GM12878 (cell line): ENCODE results near the gene DCAF12L2. TPM values are rescaled to one million over a fixed set of nuclear protein-coding genes. Genes with fewer than 3 reads are reported as not detected.

ENCODE experiments used
- ATAC-seq: fragments of 200-7000 bp; cut with Tn5 transposase; 3 replicates; pipeline ENCODE4 v1.9.1; 2020; ENCODE audit warnings: mild to moderate bottlenecking, moderate library complexity
- BruUV-seq: library from RNA; stranded (reverse); fragments of 400-500 nt; replicated peaks from 2 replicates; lab custom pipeline; 2021; lab: Mats Ljungman, UMichigan
- CTCF ChIA-PET: fragments of 300-600 bp; sonication (Branson Sonifier 250); formaldehyde crosslinking; extraction: SDS; loops from one replicate; lab custom pipeline; 2021; ENCODE audit warnings: inconsistent platforms; lab: Yijun Ruan, JAX
- POLR2A ChIA-PET: fragments of 350-600 bp; formaldehyde crosslinking; extraction: SDS; loops from one replicate; lab custom pipeline; 2021; ENCODE audit warnings: inconsistent platforms; lab: Charles Lee
- RAD21 ChIA-PET: fragments of 300-600 bp; sonication (Branson Sonifier 250); formaldehyde crosslinking; loops from one replicate; lab custom pipeline; 2023; ENCODE audit warnings: antibody characterized with exemption; ENCODE audit not compliant: unreplicated experiment; lab: Charles Lee
- SMC1A ChIA-PET: fragments of 300-600 bp; sonication (Branson Sonifier 250); formaldehyde crosslinking; loops from one replicate; lab custom pipeline; 2023; ENCODE audit not compliant: unreplicated experiment, uncharacterized antibody; lab: Charles Lee
- DNase-seq: peaks from one replicate; pipeline ENCODE4 v3.0.0-alpha.2; 2011; ENCODE audit warnings: low read depth, low spot score
- FAIRE-seq: peaks from 3 replicates; lab custom pipeline; 2011; peaks lifted over from hg19 to GRCh38; lab: Jason Lieb, UNC
- H2AFZ ChIP-seq: 2 replicates; pipeline ENCODE4 v1.6.0; 2011; ENCODE audit warnings: low read depth, low read length, control low read depth; ENCODE audit not compliant: control insufficient read depth
- H3K27ac ChIP-seq: 2 replicates; pipeline ENCODE4 v1.5.1; 2011; ENCODE audit warnings: control low read depth; ENCODE audit not compliant: control insufficient read depth, insufficient read depth
- H3K27me3 ChIP-seq, 2 experiments: replicated peaks in 1 of 2; 2 replicates each; pipeline versions ENCODE4 v1.6.0 to v1.6.1; 2011; ENCODE audit warnings: low read length in 1 of 2; ENCODE audit not compliant: control insufficient read depth in 2 of 2, insufficient read depth in 2 of 2
- H3K36me3 ChIP-seq, 2 experiments: 2 replicates each; pipeline ENCODE4 v1.5.1; 2011; ENCODE audit warnings: low read length in 1 of 2; ENCODE audit not compliant: control insufficient read depth in 2 of 2, insufficient read depth in 2 of 2
- H3K4me1 ChIP-seq: 2 replicates; pipeline ENCODE4 v1.6.1; 2011; ENCODE audit warnings: mild to moderate bottlenecking, low read length, moderate library complexity, mixed read lengths; ENCODE audit not compliant: control insufficient read depth, insufficient read depth
- H3K4me2 ChIP-seq: 2 replicates; pipeline ENCODE4 v1.6.0; 2011; ENCODE audit warnings: control low read depth; ENCODE audit not compliant: control insufficient read depth, insufficient read depth
- H3K4me3 ChIP-seq: fragments of 200-600 bp; sonication (generic); 2 replicates; pipeline ENCODE4 v1.5.1; 2016
- H3K79me2 ChIP-seq: 2 replicates; pipeline ENCODE4 v1.6.0; 2011; ENCODE audit warnings: low read length; ENCODE audit not compliant: control insufficient read depth, insufficient read depth
- H3K9ac ChIP-seq: 2 replicates; pipeline ENCODE4 v1.8.0; 2011; ENCODE audit warnings: low read length, control low read depth, mixed read lengths; ENCODE audit not compliant: control insufficient read depth, insufficient read depth
- H3K9me3 ChIP-seq: replicated peaks from 3 replicates; pipeline ENCODE4 v1.5.1; 2011; ENCODE audit warnings: mild to moderate bottlenecking, low read length; ENCODE audit not compliant: control insufficient read depth, insufficient read depth
- H4K20me1 ChIP-seq: 2 replicates; pipeline ENCODE4 v1.6.0; 2011; ENCODE audit not compliant: control insufficient read depth, insufficient read depth
- ASH2L ChIP-seq: fragments of 300-600, 200-600 bp; sonication (generic); IDR thresholded peaks from 2 replicates; pipeline ENCODE4 v1.6.1; 2017; ENCODE audit warnings: low read depth, mild to moderate bottlenecking, borderline replicate concordance
- BHLHE40 ChIP-seq, 2 experiments: fragments of 450-650 bp in 1 of 2; IDR thresholded peaks; 2 replicates each; pipeline ENCODE4 v1.6.1; 2011 to 2017; ENCODE audit warnings: low read depth in 2 of 2, borderline replicate concordance in 1 of 2, improper control_type of control experiment in 1 of 2, low read length in 1 of 2, mild to moderate bottlenecking in 1 of 2
- BMI1 ChIP-seq: fragments of 450-650 bp; IDR thresholded peaks from 2 replicates; pipeline ENCODE4 v1.6.1; 2016; ENCODE audit warnings: mild to moderate bottlenecking, moderate library complexity, borderline replicate concordance
- CBX5 ChIP-seq: sonication (generic); IDR thresholded peaks from 2 replicates; pipeline ENCODE4 v1.6.1; 2016; ENCODE audit warnings: low read depth, moderate library complexity, mild to moderate bottlenecking, inconsistent platforms
- CREM ChIP-seq: IDR thresholded peaks from 2 replicates; pipeline ENCODE4 v1.6.1; 2014; ENCODE audit warnings: antibody characterized with exemption, low read depth
- GABPA ChIP-seq: IDR thresholded peaks from 2 replicates; pipeline ENCODE4 v1.6.1; 2014; ENCODE audit warnings: antibody characterized with exemption, low read depth, mild to moderate bottlenecking, inconsistent platforms
- MEF2B ChIP-seq: fragments of 450-650 bp; IDR thresholded peaks from 2 replicates; pipeline ENCODE4 v1.6.1; 2018; ENCODE audit warnings: mild to moderate bottlenecking, moderate library complexity; ENCODE audit not compliant: partially characterized antibody, poor library complexity, severe bottlenecking
- MTA2 ChIP-seq: fragments of 450-650 bp; IDR thresholded peaks from 2 replicates; pipeline ENCODE4 v1.6.1; 2016; ENCODE audit warnings: low read depth, mild to moderate bottlenecking, moderate library complexity
- POLR2A ChIP-seq: IDR thresholded peaks from 2 replicates; pipeline ENCODE4 v1.6.1; 2011; ENCODE audit warnings: low read depth, mild to moderate bottlenecking, low read length
- POU2F2 ChIP-seq: IDR thresholded peaks from 3 replicates; pipeline ENCODE4 v1.6.1; 2011; ENCODE audit warnings: low read depth, mild to moderate bottlenecking, low read length, borderline replicate concordance
- SUPT20H ChIP-seq: IDR thresholded peaks from 2 replicates; pipeline ENCODE4 v1.6.1; 2011; ENCODE audit warnings: low read depth, mild to moderate bottlenecking, low read length, moderate library complexity, borderline replicate concordance; ENCODE audit not compliant: control insufficient read depth
- TARDBP ChIP-seq: IDR thresholded peaks from 2 replicates; pipeline ENCODE4 v1.6.1; 2016; ENCODE audit warnings: borderline replicate concordance
- TBL1XR1 ChIP-seq: IDR thresholded peaks from 2 replicates; pipeline ENCODE4 v1.6.1; 2012; ENCODE audit warnings: low read depth, low read length, improper control_type of control experiment
- ZNF274 ChIP-seq: IDR thresholded peaks from one replicate; pipeline ENCODE4 v1.8.0; 2011; ENCODE audit not compliant: insufficient read length, insufficient read depth
- WGBS: methylation state at CpG from one replicate; pipeline ENCODE4 v1.1.6; 2016; ENCODE audit warnings: low lambda C conversion rate; ENCODE audit not compliant: insufficient replicate concordance, insufficient coverage; ENCODE audit errors: missing lambda C conversion rate; 5-methylcytosine and 5-hydroxymethylcytosine counted together
- in situ Hi-C: fragments of 300-500 bp; cut with MboI; formaldehyde crosslinking; loops from 9 replicates; pipeline ENCODE4 v1.14.3; 2018; ENCODE audit warnings: mixed read lengths
- intact Hi-C: fragments of 100-400 bp; cut with micrococcal nuclease; formaldehyde crosslinking; loops from one replicate; pipeline ENCODE4 v1.14.2; 2022; ENCODE audit not compliant: unreplicated experiment
- polyA plus RNA-seq, 11 experiments: library from polyadenylated mRNA; depleted of rRNA in 4 of 11; unstranded in 6 of 11; stranded (reverse) in 5 of 11; fragments of >200 nt; fragmentation: Nextera tagmentation in 4 of 11; fragmentation: Illumina TruSeq in 1 of 11; extraction: Ambion mirVana in 4 of 11; extraction: Trizol in 1 of 11; gene quantifications; 1 replicate in 1 of 11; 2 replicates in 10 of 11; pipeline versions ENCODE4 v1.2.1 to v1.2.3, GENCODE V29; 2011 to 2016; ENCODE audit warnings: inconsistent platforms in 2 of 11, missing spikeins in 2 of 11, low read depth in 1 of 11
- total RNA-seq, 4 experiments: library from RNA; depleted of rRNA in 3 of 4; stranded (reverse); fragments of >200 nt in 3 of 4; fragmentation: Illumina TruSeq in 1 of 4; extraction: Trizol in 1 of 4; gene quantifications; 2 replicates each; pipeline versions ENCODE4 v1.2.1 to v1.2.3, GENCODE V29; 2013 to 2021

Gene DCAF12L2
- total and polyA plus RNA-seq, 10 of the 15 experiments (the other 5 are each of a cell fraction or from before 2014, with no cell fraction given) = not detected

DNA sequence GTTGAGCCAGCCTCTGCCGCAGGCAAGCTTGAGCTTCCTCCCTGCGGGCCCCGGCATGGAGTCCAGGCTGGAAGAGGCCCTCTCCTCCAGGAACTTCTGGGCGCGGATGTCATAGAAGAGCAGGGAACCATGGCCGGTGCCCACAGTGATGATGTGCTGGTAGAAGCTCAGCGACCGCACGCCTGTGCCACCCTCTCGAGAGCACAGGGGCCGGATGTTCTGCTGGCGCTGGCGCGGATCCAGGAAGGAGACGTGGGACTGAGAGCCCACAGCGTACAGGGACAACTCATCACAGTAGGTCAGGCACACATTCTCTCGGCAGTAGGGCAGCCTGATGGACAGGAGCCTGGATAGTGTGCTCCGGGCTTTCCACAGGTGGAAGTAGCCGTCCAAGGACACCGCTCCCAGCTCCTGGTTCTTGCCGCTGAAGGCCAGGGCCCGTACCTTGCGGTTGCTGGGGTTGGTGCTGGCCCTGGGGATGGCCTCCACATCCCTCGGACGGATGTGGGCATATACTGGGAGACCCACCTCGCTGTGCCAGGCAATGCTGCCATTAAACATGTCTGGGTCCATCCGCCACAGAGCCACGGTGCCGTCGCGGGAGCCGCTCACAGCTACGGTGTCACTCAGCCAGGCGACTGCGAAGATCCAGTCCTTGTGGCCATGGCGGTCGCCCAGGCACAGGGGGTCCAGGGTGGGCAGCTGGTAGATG is 1.2 kb downstream of the DCAF12L2 start (continued):
- TF ChIP-seq TARDBP (no peak), CREM (no peak), SUPT20H (no peak), TBL1XR1 (no peak), MEF2B (no peak), ZNF274 (no peak)

DNA sequence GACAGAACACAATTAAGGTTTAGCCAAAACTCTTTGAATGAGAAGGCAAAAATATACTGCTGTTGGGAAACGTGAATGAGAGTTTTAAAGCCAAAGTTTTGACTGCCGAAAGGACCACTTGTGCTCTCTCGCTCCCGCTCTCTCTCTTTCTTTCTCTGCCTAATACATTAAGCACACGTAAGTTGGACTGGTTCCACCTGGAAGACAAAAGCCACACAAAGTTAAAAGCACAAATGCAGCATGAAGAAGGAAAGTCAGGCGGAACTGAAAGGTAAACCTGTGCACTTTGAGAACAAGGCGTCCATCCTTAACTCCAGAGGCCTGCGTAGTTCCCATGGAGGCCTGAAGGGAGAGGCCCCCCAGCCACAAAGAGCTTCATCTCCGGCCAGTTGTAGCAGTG is 1.9 kb downstream of the DCAF12L2 start:
- no peak overlapping the region for H3K27ac ChIP-seq
- DNase-seq = no peak
- no peaks in the 10 kb centered on the region for H3K27me3 ChIP-seq
- SMC1A ChIA-PET = no interaction called here
- in situ Hi-C loops = no loop called here
- POLR2A ChIA-PET = no interaction called here
- H3K4me2 ChIP-seq = no peak overlapping the region
- CTCF ChIA-PET = no interaction called here
- intact Hi-C loops = no loop called here
- no peaks in the 10 kb centered on the region for H4K20me1 ChIP-seq
- no peak overlapping the region for H3K4me3 ChIP-seq
- 60% methylated on average over 9 of the region's 9 CpGs for WGBS
- FAIRE-seq = no peak
- no peak overlapping the region for H3K9ac ChIP-seq
- no peaks in the 10 kb centered on the region for H3K79me2 ChIP-seq
- H2AFZ ChIP-seq = no peak overlapping the region
- no TSS peak for BruUV-seq
- no peak for ATAC-seq
- TF ChIP-seq BHLHE40 (IDR thresholded peaks at IDR 0.05; ENCODE audit: borderline replicate concordance in 1 of 2, low read depth in 2 of 2, low read length in 1 of 2) = no peak
- TF ChIP-seq ASH2L = no peak
- TF ChIP-seq GABPA = no peak
- no peak for TF ChIP-seq MTA2
- TF ChIP-seq BMI1 = no peak
- TF ChIP-seq POLR2A = no peak
- TF ChIP-seq CBX5 = no peak
- no peak for TF ChIP-seq POU2F2
- no peaks in the 10 kb centered on the region for H3K36me3 ChIP-seq
- no peaks in the 10 kb centered on the region for H3K4me1 ChIP-seq
- RAD21 ChIA-PET = no interaction called here
- H3K9me3 ChIP-seq = no peaks in the 10 kb centered on the region; the same call in 2 of the 3 replicates
